Effector memory CD4-positive, alpha-beta T cell (primary cell): ENCODE results near the gene CENATAC.

Source experiments
- DNase-seq, 3 donors: peaks; one replicate each; pipeline ENCODE4 v3.0.0-alpha.2; 2020
- H3K27ac ChIP-seq: 2 replicates; pipeline ENCODE4 v1.7.0; 2013; ENCODE audit warnings: mild to moderate bottlenecking, low read length, moderate library complexity; ENCODE audit not compliant: insufficient read depth, poor library complexity, severe bottlenecking
- H3K27me3 ChIP-seq: replicated peaks from 2 replicates; pipeline ENCODE4 v1.7.0; 2013; ENCODE audit warnings: mild to moderate bottlenecking, low read length; ENCODE audit not compliant: insufficient read depth, control insufficient read depth, poor library complexity, severe bottlenecking
- H3K36me3 ChIP-seq: 2 replicates; pipeline ENCODE4 v1.7.0; 2013; ENCODE audit warnings: mild to moderate bottlenecking, low read length, moderate library complexity; ENCODE audit not compliant: control insufficient read depth, insufficient read depth
- H3K4me1 ChIP-seq: 2 replicates; pipeline ENCODE4 v1.7.0; 2013; ENCODE audit warnings: low read length, mild to moderate bottlenecking; ENCODE audit not compliant: control insufficient read depth, insufficient read depth, poor library complexity, severe bottlenecking
- H3K4me3 ChIP-seq: 2 replicates; pipeline ENCODE4 v1.7.0; 2013; ENCODE audit warnings: low read length, low read depth, mild to moderate bottlenecking; ENCODE audit not compliant: insufficient read depth, poor library complexity, severe bottlenecking
- H3K9me3 ChIP-seq: 2 replicates; pipeline ENCODE4 v1.7.0; 2013; ENCODE audit warnings: mild to moderate bottlenecking, low read length, moderate library complexity; ENCODE audit not compliant: control insufficient read depth

CENATAC gene

DNA sequence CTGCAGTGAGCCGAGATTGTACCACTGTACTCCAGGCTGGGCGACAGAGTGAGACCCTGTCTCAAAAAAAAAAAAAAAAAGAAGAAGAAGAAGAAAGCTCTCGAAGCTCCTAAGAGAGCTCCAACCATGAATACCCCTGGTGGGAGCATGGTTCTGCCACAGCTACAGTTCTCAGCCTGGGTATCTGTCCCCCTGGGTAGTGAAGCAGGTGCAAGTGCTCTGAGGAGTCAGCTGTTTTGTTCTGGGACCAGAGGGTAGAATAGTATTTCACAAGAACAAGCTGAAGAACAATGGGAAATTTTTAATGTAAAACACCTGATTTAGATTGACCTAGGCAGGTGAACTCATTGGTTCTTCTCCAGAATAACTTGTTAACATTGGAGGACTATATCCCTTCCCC, 63.3 kb downstream of the CENATAC start:
- peaks cover 13% of the 10 kb centered on the region for H3K4me1 ChIP-seq
- H3K27ac ChIP-seq: no peak overlapping the region
- H3K36me3 ChIP-seq: no peaks in the 10 kb centered on the region
- no peaks in the 10 kb centered on the region for H3K27me3 ChIP-seq
- no peak for DNase-seq
- H3K9me3 ChIP-seq: no peaks in the 10 kb centered on the region
- no peak overlapping the region for H3K4me3 ChIP-seq

DNA sequence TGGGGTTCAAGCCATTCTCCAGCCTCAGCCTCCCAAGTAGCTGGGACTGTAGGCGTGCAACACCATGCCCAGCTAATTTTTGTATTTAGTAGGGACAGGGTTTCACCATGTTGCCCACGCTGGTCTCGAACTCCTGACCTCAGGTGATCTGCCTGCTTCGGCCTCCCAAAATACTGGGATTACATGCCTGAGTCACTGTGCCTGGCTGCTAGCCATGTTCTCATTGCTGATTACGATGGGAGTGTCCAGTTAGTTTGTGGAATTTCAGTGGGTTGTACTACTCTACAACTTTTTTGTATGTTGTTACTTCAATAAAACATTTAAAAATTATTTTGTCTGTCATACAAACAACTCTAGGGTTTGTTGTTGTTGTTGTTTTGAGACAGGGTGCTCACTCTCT, 64.8 kb downstream of the CENATAC start:
- Histone ChIP-seq H3K4me1 (peaks cover 11% of the 10 kb centered on the region), H3K9me3 (no peaks in the 10 kb centered on the region), H3K27me3 (no peaks in the 10 kb centered on the region), H3K27ac (no peak overlapping the region), H3K4me3 (no peak overlapping the region), H3K36me3 (no peaks in the 10 kb centered on the region)
- no peak for DNase-seq

DNA sequence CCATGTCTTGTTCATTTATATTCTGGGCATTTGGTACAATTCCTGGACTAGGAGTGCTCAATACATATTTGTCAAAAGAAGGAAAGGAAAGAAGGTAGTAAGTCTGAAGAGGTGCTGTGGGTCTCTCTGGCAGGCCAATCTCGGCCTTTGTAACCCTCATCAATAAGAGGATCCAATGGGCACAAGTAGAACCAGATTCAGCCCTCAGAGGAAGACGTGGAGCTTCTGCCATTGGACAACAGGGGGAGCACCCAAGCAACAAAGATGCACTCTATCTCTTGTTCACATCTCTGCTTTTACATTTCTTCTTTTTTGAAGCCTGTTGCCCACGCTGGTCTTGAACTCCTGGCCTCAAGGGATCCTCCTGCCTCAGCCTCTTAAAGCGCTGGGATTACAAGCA, 67.4 kb downstream of the CENATAC start:
- no peak overlapping the region for H3K4me3 ChIP-seq
- no peaks in the 10 kb centered on the region for H3K9me3 ChIP-seq
- no peak overlapping the region for H3K27ac ChIP-seq
- H3K36me3 ChIP-seq: peaks cover 3% of the 10 kb centered on the region
- DNase-seq: peak in 1 of 3 donors; percentile 17
- no peaks in the 10 kb centered on the region for H3K27me3 ChIP-seq
- peaks cover 11% of the 10 kb centered on the region for H3K4me1 ChIP-seq
